Activated T-cell treated with anti-CD3 and anti-CD28 coated beads for 24 hours (primary cell): Measurements from ENCODE around the gene SLC22A8.
"Not testable (repeated sequence)": the region's sequence is repeated elsewhere in the genome, so short reads cannot be mapped to it uniquely, and the experiment has no call there.

ENCODE experiments used
- DNase-seq: peaks from one replicate; pipeline ENCODE4 v3.0.0-alpha.2; 2020; ENCODE audit warnings: low read depth

SLC22A8 gene, protein sequence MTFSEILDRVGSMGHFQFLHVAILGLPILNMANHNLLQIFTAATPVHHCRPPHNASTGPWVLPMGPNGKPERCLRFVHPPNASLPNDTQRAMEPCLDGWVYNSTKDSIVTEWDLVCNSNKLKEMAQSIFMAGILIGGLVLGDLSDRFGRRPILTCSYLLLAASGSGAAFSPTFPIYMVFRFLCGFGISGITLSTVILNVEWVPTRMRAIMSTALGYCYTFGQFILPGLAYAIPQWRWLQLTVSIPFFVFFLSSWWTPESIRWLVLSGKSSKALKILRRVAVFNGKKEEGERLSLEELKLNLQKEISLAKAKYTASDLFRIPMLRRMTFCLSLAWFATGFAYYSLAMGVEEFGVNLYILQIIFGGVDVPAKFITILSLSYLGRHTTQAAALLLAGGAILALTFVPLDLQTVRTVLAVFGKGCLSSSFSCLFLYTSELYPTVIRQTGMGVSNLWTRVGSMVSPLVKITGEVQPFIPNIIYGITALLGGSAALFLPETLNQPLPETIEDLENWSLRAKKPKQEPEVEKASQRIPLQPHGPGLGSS

DNA sequence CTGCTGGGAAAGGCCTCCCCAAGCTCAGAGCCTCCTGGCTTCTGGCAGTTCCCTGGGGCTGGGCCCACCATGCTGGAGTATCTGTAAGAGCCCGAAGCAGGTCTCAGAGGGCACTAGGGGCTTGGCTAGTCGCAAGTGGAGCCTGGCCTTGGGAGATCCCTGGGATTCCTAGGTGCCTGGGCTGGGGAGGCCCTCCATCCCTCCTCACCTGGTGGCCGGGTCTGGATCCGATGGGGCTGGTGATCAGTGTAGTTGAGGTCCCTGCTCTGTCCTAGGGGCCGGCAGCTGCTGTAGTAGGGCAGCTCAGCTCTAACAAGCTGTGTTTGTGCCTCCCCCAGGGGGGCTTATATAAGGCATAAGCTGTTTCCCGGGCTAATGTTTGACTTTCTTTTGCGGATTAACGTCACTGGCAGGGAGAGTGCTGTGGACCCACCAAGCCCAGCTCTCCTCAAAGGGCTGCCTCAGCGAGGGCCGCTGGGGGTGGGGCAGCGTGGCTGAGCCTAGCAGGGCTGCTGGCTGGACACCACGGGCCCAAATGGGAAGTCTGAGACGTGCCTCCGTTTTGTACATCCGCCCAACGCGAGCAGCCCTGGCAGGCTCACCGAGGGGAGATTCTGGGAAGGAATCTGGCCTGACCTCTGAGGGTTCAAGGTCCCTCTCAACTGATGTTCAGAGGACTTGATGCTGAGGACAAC is at the start of gene SLC22A8:
Gene SLC22A8, minus strand, starts transcription at position 321 of the 695 bp plus-strand sequence. CDS start 883 bp downstream, outside the sequence.
- DNase-seq = no peak

DNA sequence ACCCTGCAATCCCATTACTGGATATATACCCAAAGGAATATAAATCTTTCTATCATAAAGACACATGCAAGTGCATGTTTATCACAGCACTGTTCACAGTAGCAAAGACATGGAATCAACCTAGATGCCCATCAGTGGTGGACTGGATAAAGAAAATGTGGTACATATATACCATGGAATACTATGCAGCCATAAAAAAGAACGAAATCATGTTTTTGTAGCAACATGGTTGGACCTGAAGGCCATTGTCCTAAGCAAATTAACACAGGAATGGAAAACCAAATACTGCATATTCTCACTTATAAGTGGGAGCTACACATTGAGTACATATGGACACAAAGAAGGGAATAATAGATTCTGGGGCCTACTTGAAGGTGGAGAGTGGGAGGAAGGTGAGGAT is 30.6 kb upstream of the SLC22A8 start:
- not testable (repeated sequence) for DNase-seq

DNA sequence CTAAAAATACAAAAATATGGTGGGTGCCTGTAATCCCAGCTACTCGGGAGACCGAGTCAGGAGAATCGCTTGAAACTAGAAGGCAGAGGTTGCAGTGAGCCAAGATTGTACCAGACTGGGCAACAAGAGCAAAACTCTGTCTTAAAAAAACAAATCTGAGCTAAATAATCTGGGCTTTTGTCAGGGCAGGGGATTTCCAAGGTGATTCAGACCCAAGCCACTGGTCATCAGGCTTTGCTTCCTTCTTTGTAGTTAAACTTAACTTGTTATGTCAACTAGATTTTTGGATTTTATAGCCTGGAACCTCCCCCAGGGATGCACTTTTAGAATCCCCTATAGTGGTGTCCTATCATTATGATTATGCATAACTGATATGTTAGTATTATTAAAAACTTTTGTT is 27.0 kb upstream of the SLC22A8 start:
- DNase-seq = no peak

DNA sequence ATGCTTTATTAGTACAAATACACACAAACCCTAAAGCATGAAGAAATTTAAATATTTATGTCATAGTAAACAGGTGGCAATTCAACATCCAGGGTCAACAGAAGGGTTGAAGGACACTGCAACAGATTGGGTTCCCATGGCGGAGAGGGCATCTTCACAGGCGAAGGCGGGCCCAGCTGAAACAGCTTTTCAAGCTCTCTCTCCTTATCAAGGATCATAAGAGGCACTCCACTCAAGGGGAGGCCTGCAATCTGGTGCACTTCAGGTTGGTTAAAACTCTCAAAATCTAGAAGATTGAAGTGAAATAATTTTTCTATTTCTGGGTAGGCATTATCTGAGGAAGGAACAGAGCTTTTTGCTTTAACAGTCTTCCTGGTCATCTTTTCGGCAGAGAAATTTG is 16.8 kb upstream of the SLC22A8 start:
- DNase-seq = no peak

DNA sequence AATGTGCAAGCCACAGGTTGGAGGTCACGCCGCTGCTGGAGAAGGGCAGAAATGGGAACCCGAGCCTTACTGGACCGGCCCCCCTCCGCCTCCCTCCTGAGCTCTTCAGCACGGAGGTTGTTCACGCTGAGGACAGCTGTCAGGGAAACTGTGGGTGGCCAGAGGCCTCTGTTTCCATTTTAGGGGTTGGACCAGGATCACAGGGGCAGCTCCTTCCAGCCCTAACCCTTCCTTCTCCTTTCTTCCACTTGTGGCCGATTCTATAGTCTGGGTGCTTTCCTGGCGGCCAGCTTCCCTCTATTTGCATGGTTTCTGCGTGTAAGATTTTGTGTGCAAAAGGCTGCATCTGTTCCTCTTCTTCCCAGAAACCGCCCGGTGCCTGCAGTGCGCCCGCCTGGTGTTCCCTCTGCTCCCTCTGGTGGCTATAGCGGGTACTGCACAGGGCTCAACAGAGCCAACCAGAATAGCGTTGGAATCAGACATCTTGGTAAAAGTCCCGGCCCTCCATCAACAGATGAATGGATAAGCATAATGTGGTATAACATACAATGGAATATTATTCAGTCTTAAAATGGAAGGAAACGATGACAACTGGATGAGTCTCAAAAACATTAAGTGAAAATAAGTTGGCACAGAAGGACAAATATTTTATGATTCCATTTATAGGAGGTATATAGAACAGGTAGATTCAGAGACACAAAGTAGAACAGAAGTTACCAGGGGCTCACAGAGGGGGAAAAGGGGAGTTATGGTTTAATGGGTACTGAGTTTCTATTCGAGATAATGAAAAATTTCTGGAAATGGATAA is 8.4 kb upstream of the SLC22A8 start:
- peak; percentile 77 for DNase-seq

DNA sequence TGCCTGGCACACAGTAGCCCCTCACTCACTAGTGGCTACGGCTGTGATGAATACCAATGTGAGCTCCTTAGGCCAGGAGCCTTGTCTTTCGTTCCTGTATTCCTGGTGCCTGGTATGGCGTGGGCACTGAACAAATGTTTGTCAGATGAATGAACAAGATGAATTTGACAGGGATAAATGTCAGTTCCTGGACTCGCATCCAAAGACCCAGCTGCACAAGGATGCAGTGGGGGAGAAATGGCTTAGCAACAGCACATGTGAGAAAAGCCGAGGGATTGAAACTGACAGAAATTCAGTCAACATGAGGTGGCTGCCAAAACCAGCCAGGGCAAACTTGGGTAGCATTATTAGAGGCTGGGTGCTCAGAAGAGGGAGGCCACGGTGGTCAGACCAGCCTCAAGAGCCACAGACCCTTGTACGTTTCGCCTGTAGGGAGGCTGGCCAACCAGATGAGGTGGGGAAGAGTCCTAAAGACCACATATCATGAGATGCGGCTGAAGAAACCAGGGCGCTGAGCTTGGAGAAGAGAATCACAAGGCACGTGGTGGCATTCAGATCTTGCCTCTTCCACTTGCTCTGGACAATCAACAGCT is 7.7 kb upstream of the SLC22A8 start:
- no peak for DNase-seq

DNA sequence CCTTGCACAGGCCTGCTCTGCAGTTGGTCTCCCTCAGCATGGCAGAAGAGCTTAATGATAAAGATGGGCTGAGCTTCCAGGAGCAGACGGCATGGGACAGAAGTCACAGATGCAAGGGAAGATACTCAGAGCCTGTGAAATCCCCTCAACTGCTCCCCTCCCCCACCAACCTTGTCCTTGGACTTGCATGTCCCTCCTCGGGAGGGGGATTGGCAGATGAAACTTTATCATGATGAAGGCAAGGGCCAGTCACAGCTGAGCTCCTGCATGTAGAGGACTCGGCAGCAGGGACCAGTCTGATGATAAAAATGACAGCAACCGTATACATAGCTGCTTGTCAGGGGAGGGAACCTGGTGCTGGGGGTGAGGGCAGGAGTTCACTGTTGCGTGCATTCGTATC is 6.8 kb upstream of the SLC22A8 start:
- DNase-seq = no peak

DNA sequence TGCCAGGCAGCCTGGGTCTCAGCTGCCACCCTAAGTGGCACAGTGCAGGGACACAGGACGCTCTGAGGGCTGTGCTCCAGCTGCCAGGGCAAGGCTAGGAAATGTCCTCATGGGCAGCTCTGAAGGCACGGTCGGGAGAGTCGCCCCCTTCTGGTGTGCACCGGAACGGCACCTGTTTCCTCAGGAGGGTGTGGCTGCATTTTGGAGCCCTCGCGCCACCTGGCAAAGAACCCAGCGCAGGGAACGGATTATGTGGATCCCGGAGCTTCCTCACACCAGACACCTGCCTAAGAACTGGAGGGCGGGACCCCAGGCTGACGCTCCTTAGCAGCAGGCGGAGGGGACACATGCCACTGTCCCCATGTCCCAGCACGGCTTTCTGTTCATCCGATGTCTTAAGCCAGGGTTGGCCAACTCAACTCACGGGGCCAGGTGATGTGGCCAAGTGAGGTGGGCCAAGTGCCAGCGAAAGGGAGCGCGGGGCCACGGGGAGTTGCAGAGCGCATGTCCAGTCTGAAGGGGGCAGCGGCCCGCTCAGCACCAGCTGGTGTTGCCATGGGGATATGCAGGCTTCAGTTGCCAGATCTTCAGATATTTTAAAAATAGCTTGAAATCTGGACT is 5.1 kb upstream of the SLC22A8 start:
- peak; percentile 7 for DNase-seq

DNA sequence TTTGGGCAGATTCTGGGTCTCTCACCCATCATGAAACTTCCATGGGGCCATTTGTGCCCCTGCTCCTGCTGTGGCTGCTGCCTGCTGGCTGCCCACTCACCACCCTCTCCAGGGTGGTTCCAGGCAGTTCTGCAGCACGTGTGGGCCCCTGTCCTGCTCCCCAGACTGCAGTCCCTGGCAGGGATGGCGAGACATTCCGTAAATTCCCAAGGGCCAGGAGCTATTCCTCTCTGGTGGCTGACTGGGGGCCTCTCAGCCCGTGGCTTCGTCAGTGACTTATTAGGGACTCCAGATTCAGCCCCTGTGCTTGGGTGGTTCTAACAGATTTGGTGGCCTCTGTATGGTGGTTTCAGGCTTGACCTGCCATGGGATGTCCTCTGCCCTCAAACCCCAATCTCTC is 3.9 kb upstream of the SLC22A8 start:
- no peak for DNase-seq

DNA sequence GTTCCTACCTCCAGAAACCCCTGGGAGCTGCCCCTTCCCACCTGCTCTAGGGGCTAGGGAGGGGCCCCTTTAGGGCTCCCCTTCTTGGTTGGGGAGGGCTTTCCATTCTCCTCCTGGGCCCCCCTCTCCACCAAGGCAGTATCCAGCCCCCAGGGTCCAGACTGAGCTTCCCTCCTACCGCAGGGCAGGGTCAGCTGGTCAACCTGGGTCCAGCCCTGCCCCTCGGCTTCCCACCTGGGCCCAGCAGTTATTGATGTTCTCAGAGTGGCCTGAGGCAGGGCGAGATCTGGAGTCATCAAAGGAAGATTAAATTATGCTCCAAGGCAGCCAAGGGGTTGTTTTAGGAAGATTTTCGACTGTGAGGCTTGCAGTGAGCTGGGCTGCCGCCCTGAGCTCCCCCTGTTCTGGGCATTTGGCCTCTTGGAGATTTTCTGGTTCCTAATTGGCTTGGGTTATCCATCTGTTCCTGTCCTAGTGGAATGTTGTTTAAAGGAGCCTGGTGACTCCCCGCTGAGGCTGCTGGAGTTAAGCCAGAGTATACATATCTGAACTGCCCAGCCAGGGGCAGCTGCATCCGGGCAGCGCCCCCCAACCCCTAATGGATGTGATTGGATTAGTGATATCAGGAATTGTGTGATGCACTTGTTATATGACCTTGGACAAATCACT is 1.8 kb upstream of the SLC22A8 start:
- DNase-seq = no peak

DNA sequence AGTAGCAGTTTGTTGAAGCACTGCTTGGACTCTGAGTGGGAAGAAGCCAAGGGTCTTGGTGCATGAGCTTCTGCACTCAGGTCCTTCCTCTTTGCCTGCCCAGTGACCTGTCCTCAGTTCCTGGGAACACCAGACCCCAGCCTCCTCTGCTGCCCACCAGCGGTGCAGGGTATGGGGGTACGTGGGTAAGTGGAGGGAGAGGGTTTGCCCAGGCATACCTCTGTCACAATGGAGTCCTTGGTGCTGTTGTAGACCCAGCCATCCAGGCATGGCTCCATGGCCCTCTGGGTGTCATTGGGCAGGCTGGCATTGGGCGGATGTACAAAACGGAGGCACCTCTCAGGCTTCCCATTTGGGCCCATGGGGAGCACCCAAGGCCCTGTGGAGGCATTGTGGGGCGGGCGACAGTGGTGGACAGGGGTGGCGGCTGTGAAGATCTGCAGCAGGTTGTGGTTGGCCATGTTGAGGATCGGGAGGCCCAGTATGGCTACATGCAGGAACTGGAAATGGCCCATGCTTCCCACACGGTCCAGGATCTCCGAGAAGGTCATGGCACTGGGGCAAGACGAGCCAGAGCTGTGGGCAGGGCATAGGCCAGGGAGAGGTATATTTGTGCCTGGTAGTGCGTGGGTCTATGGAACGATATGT is 1.1 kb downstream of the SLC22A8 start:
- no peak for DNase-seq

DNA sequence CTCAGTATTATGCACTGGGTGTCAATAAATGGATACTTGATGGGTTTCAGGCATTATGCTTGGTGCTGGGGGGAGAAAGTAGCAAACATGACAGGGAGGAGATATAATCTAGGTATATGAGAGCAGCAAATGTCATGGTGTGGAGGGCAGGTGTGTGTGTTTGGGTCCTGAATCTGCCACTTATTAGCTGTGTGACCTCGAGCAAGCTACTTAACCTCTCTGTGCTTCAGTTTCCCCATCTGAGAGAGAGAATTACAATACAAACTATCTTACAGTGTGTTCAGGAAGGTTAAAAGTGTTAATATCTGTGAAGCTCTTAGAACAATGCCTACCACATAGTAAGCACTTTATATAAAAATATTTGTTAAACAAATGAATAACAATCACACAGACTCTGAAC is 2.8 kb downstream of the SLC22A8 start:
- no peak for DNase-seq

DNA sequence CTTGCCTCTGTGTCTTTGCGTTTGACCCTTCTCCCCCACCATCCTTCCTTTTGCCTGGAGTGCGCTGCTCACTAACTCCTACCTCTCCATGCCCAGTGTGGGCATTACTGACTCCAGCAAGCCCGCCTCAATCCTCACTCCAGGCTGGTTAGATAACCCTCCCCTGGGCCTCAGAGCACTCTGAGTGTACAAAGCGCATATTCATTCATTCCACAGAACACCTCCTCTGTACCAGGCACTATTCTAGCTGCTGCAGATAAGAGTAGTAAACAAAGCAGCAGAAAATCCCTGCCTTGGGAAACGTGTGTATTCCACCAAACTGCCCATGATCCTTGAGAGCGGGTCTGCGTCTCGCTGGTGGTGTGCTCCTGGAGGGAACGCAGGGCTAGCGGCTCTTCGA is 3.2 kb downstream of the SLC22A8 start:
- no peak for DNase-seq

DNA sequence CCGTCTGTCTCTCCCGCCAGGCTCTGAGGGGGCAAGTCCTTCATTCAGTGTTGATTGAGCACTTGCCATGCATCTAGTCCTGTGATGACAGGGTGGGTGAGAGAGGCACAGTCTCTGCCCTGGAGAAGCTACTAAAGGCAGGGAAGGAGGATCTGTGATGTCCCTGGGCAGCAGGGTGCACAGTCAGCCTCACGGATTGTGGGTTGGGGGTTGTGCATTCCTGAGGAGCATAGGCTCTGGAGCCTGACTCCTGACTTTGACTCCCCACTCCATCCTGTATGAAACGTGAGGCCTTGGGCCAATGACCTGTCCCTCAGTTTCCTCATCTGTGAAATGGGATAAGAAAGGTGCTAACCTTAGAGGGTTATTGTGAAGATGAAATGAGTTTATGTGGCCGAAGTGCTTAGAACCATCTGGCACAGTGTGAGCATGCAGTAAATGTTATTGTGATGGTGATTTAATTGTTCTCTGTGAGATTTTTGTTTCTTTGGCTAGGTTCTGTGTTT is 4.7 kb downstream of the SLC22A8 start:
- DNase-seq = no peak

DNA sequence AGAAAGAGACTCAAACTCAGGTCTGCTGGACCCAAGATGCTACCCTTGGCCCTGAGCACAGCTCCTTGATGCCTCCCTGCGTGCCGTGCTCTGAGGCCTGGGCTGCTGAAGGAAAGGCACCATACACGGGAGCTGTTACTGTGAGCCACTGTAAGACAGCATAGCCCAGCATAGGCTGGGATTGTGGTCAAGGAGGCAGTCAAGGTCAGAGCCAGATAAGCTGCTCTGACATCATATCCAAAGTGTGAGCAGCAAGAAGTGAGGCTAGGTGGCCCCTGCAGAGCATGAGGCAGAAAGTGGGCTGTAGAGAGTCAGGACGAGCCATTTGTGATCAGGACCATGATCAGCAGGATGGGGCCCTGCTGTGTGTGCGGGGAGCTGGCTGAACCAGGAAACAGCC is 7.7 kb downstream of the SLC22A8 start:
- no peak for DNase-seq

DNA sequence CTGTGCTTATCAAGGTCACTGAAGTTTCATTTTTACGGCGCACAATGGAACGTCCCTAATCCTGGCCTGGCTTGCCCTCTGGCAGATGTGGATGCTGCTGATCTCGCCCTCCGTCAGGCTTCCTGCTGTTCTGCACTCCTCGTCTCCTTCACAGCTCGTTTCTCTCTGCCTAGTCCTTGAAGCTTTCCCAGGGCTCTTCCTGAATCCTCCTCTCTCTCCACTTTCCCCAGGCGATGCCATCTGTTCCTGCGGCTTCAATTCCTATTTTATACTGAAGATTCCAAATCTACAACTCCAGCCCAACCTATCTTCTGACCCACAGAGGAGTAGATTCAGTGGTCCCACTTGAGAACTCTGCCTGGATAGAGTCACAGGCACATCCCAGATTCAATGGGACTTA is 14.2 kb downstream of the SLC22A8 start:
- no peak for DNase-seq

DNA sequence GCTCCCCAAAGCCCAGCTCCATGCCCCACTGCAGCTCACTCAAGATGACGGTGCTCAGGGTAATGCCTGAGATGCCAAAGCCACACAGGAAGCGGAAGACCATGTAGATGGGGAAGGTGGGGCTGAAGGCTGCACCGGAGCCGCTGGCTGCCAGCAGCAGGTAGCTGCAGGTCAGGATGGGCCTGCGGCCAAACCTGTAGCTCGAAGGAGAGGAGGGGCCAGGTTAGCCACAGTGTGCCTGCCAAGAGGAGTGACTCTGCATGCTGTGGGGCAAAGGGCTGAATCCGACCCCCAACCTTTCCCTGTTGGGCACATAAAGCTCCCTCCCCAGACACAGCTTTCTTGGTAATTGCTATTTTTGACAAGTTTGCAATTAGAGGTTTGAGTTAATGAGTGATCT is 16.0 kb downstream of the SLC22A8 start:
- no peak for DNase-seq

DNA sequence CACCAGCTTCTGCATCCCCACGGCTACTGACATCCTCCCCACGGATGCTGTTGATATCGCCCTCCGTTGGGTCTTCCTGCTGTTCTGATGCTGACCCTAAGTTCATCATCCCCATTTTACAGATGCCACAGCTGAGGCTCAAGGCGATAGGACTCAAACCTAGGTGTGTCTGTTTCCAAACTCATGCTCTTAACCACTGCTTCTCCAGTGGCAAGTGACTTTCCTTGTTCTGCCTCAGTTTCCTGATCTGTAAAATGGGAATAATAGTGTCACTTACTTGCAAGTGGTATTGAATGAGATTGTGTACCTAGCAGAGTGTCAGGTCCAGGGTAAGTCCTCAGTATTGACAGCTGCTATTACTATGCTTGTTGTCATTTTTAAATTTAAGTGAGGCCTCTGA is 16.5 kb downstream of the SLC22A8 start:
- no peak for DNase-seq

DNA sequence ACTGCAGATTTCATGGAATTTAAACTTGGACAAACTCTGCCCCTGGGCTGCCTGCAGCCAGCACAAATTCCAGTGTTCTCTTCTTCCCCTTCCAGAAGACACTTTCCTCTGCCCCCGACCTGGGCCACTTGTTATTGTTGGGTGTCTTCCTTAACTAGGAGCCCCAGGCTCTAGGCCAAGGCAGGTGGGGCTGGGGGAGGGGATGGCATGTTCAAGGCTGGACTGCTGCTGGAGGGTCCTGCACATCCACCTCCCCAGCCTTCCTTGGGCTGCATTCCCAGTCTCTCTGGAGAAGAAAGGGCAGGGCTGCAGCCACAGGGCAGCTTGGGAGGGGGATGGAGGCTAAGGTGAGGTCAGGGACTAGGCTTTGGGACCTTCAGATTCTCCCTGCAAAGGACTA is 19.4 kb downstream of the SLC22A8 start:
- DNase-seq = no peak

DNA sequence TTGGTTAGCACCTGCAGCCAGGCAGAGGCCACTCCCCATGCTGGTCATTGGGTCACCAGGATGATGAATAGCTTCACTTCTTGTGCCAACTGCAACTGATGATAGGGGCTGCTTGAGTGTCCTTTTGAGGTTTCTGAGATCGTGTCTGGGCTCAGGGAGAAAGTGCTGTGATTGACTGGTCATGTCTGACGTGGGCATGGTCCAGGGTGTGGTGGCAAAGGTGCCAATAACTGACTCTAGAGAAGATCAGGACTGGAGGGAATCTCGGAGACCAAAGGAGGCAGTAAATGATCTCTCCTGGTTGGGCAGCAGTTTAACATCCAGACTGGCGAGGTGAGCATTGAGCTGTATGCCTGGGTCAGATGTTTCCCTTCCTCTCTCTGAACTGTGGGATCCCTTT is 20.9 kb downstream of the SLC22A8 start:
- no peak for DNase-seq
